ENCODE data around the gene SV2B.

DNA sequence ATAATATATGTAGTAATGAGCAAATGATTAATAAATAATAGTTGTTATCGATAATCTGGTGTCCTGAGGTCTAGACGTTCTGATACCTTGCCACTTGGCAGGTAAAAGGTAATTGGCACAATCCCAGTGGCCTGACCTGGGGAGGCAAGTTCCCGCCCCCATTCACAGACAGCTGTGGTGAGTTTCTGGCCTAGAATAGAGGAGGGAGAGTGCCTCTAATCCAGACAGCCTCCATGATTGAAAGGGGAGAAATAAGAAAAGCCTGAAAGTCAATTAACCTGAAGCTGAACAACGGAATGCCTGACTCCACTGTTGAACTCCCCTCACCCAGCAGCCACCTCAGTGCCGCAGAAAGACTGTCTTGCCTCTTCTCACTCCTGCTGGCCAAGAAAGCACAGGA is 38.1 kb upstream of the SV2B start:
- TF ChIP-seq, protein P1, sequence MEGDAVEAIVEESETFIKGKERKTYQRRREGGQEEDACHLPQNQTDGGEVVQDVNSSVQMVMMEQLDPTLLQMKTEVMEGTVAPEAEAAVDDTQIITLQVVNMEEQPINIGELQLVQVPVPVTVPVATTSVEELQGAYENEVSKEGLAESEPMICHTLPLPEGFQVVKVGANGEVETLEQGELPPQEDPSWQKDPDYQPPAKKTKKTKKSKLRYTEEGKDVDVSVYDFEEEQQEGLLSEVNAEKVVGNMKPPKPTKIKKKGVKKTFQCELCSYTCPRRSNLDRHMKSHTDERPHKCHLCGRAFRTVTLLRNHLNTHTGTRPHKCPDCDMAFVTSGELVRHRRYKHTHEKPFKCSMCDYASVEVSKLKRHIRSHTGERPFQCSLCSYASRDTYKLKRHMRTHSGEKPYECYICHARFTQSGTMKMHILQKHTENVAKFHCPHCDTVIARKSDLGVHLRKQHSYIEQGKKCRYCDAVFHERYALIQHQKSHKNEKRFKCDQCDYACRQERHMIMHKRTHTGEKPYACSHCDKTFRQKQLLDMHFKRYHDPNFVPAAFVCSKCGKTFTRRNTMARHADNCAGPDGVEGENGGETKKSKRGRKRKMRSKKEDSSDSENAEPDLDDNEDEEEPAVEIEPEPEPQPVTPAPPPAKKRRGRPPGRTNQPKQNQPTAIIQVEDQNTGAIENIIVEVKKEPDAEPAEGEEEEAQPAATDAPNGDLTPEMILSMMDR (IDR thresholded peaks at IDR 0.05; ENCODE audit: poor library complexity): no peak
- TF ChIP-seq EZH2phosphoT487 (IDR thresholded peaks at IDR 0.05; ENCODE audit: low read depth, severe bottlenecking, unreplicated experiment): no peak
- TF ChIP-seq EZH2 (IDR thresholded peaks at IDR 0.05; ENCODE audit: borderline replicate concordance): no peak
